GM12872 (cell line): Measurements from ENCODE around the gene DHRS1.

Experiments
- CTCF ChIP-seq: IDR thresholded peaks from 3 replicates; pipeline ENCODE4 v1.5.1; 2011; ENCODE audit warnings: low read depth, mild to moderate bottlenecking, low read length, moderate library complexity; ENCODE audit not compliant: insufficient read depth

Gene DHRS1

GRCh38 chr14:24252289-24253124 is 47.1 kb downstream of the DHRS1 start:
- TF ChIP-seq CTCF = no peak

DNA sequence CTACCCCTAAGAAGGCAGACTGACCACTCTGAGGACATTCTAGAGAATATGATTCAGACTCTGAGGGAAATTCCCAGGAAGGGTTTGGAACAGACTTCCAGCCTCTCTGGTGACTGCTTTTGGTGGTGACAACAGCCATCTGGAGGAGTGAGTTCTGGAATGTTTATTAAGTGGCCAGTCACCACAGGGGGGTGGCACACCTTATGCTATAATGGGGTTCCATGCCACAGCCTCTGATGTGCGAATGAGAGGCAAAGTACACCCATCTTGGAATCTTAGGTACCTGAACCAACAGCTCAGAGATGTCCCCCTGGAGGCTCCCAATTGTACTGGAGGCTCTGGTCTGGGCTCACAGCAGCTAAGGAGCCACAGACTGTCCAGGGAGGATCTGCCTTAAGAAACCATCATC is 47.7 kb downstream of the DHRS1 start:
- TF ChIP-seq CTCF = no peak

DNA sequence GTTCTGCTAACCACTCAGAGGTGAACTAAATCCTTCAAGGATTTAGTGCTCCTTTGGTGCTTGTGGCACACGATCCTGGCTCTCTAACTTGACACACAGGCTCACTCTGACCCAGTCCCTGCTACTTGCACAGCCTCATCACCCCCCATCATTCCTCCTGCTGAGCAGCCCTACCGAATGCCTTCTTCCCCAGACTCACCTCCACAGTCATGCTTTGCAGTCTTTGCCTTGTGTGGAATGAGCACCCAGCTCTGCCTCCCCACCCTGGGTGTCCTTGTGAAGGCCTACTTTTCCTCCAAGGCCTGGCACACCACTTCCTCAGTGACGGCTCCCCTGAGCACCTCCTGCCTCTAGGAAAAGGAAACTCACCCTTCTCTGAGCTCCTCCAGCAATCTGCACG is 49.2 kb downstream of the DHRS1 start:
- no peak for TF ChIP-seq CTCF

GRCh38 chr14:24249230-24250021 is 50.2 kb downstream of the DHRS1 start:
- TF ChIP-seq CTCF = no peak

- no peak for TF ChIP-seq CTCF
These were observed 52.2 kb downstream of the DHRS1 start for GRCh38 chr14:24247422-24247821.

GRCh38 chr14:24246765-24247212 is 52.8 kb downstream of the DHRS1 start:
- TF ChIP-seq CTCF = no peak

- TF ChIP-seq CTCF = no peak
These were observed 56.2 kb downstream of the DHRS1 start for GRCh38 chr14:24243336-24243836.
